CD4-positive, alpha-beta T cell treated with Interleukin-6 at 100 ng/mL for 8 hours (primary cell): ENCODE data around the gene SGCE.

ENCODE experiments used
- DNase-seq: peaks from one replicate; pipeline ENCODE4 v3.0.0-alpha.2; 2020; ENCODE audit warnings: mixed read lengths, low spot score

Gene SGCE

GRCh38 chr7:94621120-94621519 is 34.8 kb downstream of the SGCE start:
- no peak for DNase-seq

GRCh38 chr7:94620703-94621118 is 35.2 kb downstream of the SGCE start:
- peak; percentile 3 for DNase-seq

GRCh38 chr7:94618126-94618525 is 37.8 kb downstream of the SGCE start:
- no peak for DNase-seq

- DNase-seq = no peak
Observed at GRCh38 chr7:94616855-94617254, 39.1 kb downstream of the SGCE start.

GRCh38 chr7:94615666-94616065 is 40.3 kb downstream of the SGCE start:
- no peak for DNase-seq

GRCh38 chr7:94612661-94613060 is 43.3 kb downstream of the SGCE start:
- no peak for DNase-seq

GRCh38 chr7:94612253-94612652 is 43.7 kb downstream of the SGCE start:
- no peak for DNase-seq

GRCh38 chr7:94609561-94609960 is 46.4 kb downstream of the SGCE start:
- DNase-seq = no peak

GRCh38 chr7:94605031-94605430 is 50.9 kb downstream of the SGCE start:
- DNase-seq = no peak

- no peak for DNase-seq
Observed at GRCh38 chr7:94602181-94602580, 53.8 kb downstream of the SGCE start.

- DNase-seq = no peak
Observed at GRCh38 chr7:94600267-94600666, 55.7 kb downstream of the SGCE start.

GRCh38 chr7:94595717-94596116 is 60.2 kb downstream of the SGCE start:
- DNase-seq = no peak

- DNase-seq = no peak
Observed at GRCh38 chr7:94594882-94595281, 61.1 kb downstream of the SGCE start.

- no peak for DNase-seq
Observed at GRCh38 chr7:94591176-94591575, 64.8 kb downstream of the SGCE start.

- DNase-seq = no peak
Observed at GRCh38 chr7:94590526-94591162, 65.3 kb downstream of the SGCE start.

- DNase-seq = no peak
Observed at GRCh38 chr7:94588075-94588474, 67.9 kb downstream of the SGCE start.

GRCh38 chr7:94584113-94584512 is 71.8 kb downstream of the SGCE start:
- DNase-seq = no peak

- DNase-seq = no peak
Observed at GRCh38 chr7:94580601-94581000, 75.3 kb downstream of the SGCE start.

GRCh38 chr7:94579470-94579869 is 76.5 kb downstream of the SGCE start:
- DNase-seq = no peak

GRCh38 chr7:94578614-94579013 is 77.3 kb downstream of the SGCE start:
- DNase-seq = no peak

GRCh38 chr7:94577357-94577756 is 78.6 kb downstream of the SGCE start:
- no peak for DNase-seq

- no peak for DNase-seq
Observed at GRCh38 chr7:94576316-94576715, 79.6 kb downstream of the SGCE start.

GRCh38 chr7:94575646-94576045 is 80.3 kb downstream of the SGCE start:
- no peak for DNase-seq

GRCh38 chr7:94571816-94572215 is 84.1 kb downstream of the SGCE start:
- DNase-seq = no peak

GRCh38 chr7:94567396-94567795 is 88.5 kb downstream of the SGCE start:
- no peak for DNase-seq
